RWPE2 (cell line): ENCODE data around the gene TCF7.

Experiments
- ATAC-seq: fragments of 200-7000 bp; cut with Tn5 transposase; 3 replicates; pipeline ENCODE4 v1.9.1; 2021; ENCODE audit warnings: low read depth
- DNase-seq: peaks from one replicate; pipeline ENCODE4 v3.0.0-alpha.2; 2020; ENCODE audit warnings: low spot score
- H3K27ac ChIP-seq: fragments of 450-650 bp; 2 replicates; pipeline ENCODE4 v1.5.1; 2017; ENCODE audit warnings: mild to moderate bottlenecking; ENCODE audit not compliant: poor library complexity, severe bottlenecking
- H3K27me3 ChIP-seq: fragments of 250-450 bp; sonication (Bioruptor Pico); 2 replicates; pipeline ENCODE4 v1.5.1; 2021; ENCODE audit warnings: mild to moderate bottlenecking, moderate library complexity; ENCODE audit not compliant: insufficient read depth, poor library complexity, severe bottlenecking
- H3K36me3 ChIP-seq: fragments of 250-450 bp; sonication (Bioruptor Pico); 2 replicates; pipeline ENCODE4 v1.5.1; 2020; ENCODE audit warnings: low read depth, mild to moderate bottlenecking, moderate library complexity
- H3K4me1 ChIP-seq: fragments of 250-450 bp; sonication (Bioruptor Pico); 2 replicates; pipeline ENCODE4 v1.5.1; 2021; ENCODE audit warnings: mild to moderate bottlenecking, moderate library complexity; ENCODE audit not compliant: insufficient read depth, poor library complexity, severe bottlenecking
- H3K4me3 ChIP-seq: fragments of 250-450 bp; sonication (Bioruptor Pico); 2 replicates; pipeline ENCODE4 v1.5.1; 2021; ENCODE audit warnings: mild to moderate bottlenecking, moderate library complexity; ENCODE audit not compliant: severe bottlenecking
- H3K9me3 ChIP-seq: fragments of 250-450 bp; sonication (Bioruptor Pico); 2 replicates; pipeline ENCODE4 v1.5.1; 2021; ENCODE audit warnings: mild to moderate bottlenecking, moderate library complexity; ENCODE audit not compliant: severe bottlenecking
- TF ChIP-seq, protein P1 (sequence below): fragments of 450-650 bp; IDR thresholded peaks from one replicate; pipeline ENCODE4 v1.5.1; 2017; ENCODE audit warnings: mild to moderate bottlenecking, moderate library complexity; ENCODE audit not compliant: poor library complexity, severe bottlenecking

Gene TCF7

DNA sequence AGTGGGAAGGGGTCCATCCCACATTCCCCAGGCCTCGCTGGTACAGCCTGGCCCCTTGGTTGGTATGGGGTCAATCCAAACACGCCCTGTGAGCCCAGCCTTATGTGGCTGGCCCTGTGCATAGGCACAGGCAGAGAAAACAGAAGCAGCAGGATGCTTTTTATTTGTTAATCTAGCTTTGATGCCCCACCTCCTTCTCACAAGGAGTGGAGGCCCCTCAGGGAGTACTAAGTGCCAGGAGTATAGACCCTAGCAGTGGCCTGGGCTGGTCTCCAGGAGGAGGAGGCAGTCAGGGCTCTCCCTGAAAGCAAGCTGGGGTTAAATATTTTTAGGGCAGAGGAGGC is 14.6 kb upstream of the TCF7 start:
- no peaks in the 10 kb centered on the region for H3K27me3 ChIP-seq
- TF ChIP-seq, protein P1, sequence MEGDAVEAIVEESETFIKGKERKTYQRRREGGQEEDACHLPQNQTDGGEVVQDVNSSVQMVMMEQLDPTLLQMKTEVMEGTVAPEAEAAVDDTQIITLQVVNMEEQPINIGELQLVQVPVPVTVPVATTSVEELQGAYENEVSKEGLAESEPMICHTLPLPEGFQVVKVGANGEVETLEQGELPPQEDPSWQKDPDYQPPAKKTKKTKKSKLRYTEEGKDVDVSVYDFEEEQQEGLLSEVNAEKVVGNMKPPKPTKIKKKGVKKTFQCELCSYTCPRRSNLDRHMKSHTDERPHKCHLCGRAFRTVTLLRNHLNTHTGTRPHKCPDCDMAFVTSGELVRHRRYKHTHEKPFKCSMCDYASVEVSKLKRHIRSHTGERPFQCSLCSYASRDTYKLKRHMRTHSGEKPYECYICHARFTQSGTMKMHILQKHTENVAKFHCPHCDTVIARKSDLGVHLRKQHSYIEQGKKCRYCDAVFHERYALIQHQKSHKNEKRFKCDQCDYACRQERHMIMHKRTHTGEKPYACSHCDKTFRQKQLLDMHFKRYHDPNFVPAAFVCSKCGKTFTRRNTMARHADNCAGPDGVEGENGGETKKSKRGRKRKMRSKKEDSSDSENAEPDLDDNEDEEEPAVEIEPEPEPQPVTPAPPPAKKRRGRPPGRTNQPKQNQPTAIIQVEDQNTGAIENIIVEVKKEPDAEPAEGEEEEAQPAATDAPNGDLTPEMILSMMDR, result no peak
- no peak for DNase-seq
- H3K27ac ChIP-seq, result no peak overlapping the region
- H3K4me1 ChIP-seq, result no peaks in the 10 kb centered on the region
- no peaks in the 10 kb centered on the region for H3K36me3 ChIP-seq
- H3K4me3 ChIP-seq, result no peak overlapping the region
- ATAC-seq, result no peak
- H3K9me3 ChIP-seq, result no peaks in the 10 kb centered on the region

DNA sequence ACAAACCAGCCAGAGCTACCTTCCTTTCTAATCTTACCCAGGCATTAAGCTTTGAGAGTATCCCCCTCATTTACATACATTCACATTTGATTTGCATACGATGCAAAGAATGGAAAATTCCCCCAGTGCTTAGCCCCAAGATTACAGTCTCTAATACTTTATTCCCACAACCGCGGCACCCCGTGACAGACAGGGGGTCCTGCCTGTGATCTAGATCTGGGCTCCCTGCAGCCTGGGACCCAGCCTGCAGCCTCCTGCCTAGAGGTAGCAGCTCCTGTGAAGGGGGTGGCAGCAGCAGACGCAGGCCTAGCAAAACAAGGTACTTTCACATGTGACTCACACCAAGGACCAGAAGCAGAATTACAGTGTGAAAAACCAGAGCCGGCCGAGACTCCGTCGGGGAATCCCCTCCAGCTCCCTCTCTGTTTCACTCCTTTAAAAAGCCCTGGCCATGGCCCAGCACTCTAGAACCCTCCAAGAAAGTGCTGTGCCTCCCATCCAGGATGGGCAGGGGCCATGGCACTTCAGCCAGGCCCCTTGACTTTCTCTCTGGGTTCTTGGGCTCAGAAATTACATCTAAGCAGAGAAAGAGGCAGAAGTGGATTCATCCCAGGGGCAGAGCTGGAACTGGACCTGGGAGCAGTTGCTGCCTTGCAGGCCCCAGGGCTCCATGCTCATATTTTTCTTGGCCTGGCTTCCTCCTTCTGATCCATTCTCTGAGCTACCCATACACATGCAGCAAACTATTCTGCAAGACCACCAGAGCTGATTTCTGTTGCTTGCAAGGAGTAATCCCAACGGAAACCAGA is 14.0 kb upstream of the TCF7 start:
- Histone ChIP-seq H3K4me1 (no peaks in the 10 kb centered on the region), H3K9me3 (no peaks in the 10 kb centered on the region), H3K27me3 (no peaks in the 10 kb centered on the region), H3K4me3 (no peak overlapping the region), H3K27ac (no peak overlapping the region), H3K36me3 (no peaks in the 10 kb centered on the region)
- ATAC-seq (peak; percentile 66), DNase-seq (no peak)
- TF ChIP-seq, protein P1, result no peak

DNA sequence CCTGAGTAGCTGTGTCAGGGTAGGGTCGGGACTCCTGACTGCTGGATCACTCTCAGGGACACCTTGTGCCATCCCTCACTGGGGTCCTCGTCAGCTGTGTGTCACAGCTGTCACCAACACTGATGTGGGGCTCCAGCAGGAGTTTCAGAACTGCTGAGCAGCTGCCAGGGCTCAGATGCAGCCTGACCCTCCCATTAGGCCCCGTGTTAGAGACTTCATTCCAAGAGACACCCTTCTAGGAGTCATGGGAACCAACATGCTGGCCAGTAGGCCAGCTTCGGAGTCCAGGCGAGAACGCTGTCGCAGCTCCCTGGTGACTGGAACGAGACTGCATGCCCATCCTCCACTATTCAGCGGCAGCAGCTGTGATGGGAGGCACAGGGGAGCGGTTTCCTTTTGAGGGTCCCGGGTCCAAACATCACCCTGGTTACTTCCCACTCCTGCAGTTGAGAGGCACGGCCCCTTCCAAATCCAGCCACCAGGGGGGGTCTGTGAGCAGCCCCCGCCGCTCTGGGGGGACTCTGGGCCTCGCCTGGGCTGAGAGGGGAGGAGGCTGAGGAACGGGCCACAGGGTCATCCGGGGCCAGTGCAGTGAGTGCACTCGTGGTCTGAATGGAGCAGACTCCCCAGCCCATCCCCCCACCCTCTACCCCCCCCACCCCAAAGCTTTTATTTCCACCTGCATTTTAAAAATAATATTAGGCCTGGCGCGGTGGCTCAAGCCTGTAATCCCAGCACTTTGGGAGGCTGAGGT is 12.6 kb upstream of the TCF7 start:
- H3K9me3 ChIP-seq, result no peaks in the 10 kb centered on the region
- no peaks in the 10 kb centered on the region for H3K36me3 ChIP-seq
- H3K27ac ChIP-seq, result no peak overlapping the region
- ATAC-seq (peak; percentile 75), DNase-seq (no peak)
- no peak overlapping the region for H3K4me3 ChIP-seq
- no peaks in the 10 kb centered on the region for H3K27me3 ChIP-seq
- TF ChIP-seq, protein P1, result peak; percentile 96
- no peaks in the 10 kb centered on the region for H3K4me1 ChIP-seq

DNA sequence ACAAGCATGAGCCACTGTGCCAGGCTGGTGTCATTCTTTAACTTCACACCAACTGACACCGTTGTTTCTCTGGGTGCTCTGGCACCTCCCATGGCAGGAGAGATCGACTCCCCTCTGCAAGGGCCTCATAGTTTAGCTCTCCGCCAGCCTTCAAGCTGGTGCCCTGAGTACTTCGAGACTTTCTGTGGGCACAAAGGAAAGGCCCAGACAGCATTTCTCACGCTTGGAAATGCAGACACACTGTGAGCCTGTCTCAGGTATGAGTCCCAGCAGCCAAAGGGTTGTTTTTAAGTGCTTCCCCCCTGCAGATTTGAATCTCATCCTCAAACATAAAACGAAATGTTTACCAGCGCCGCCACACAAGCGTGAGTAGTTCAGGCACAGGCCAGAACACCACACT is 11.1 kb upstream of the TCF7 start:
- Histone ChIP-seq H3K4me1 (no peaks in the 10 kb centered on the region), H3K9me3 (no peaks in the 10 kb centered on the region), H3K27me3 (no peaks in the 10 kb centered on the region), H3K36me3 (no peaks in the 10 kb centered on the region), H3K27ac (no peak overlapping the region), H3K4me3 (no peak overlapping the region)
- TF ChIP-seq, protein P1, result no peak
- DNase-seq (no peak), ATAC-seq (no peak)
